MCF 10A (cell line): ENCODE data around the gene ZC3H10. TPM values are rescaled to one million over a fixed set of nuclear protein-coding genes. Genes with fewer than 3 reads are reported as not detected.
"Not testable (repeated sequence)": the region's sequence is repeated elsewhere in the genome, so short reads cannot be mapped to it uniquely, and the experiment has no call there.

ENCODE experiments used
- Bru-seq: library from RNA; stranded (reverse); fragments of 400-500 nt; gene quantifications from one replicate; lab custom pipeline; 2021; lab: Mats Ljungman, UMichigan
- BruChase-seq, 2 experiments: library from RNA; stranded (reverse); fragments of 400-500 nt; gene quantifications; one replicate each; lab custom pipeline; 2021; lab: Mats Ljungman, UMichigan
- BruUV-seq: library from RNA; stranded (reverse); fragments of 400-500 nt; replicated peaks from 2 replicates; lab custom pipeline; 2021; lab: Mats Ljungman, UMichigan
- CTCF ChIA-PET: fragments of 300-600 bp; sonication (Branson Sonifier 250); formaldehyde crosslinking; extraction: SDS; loops from one replicate; lab custom pipeline; 2021; ENCODE audit warnings: antibody characterized with exemption, inconsistent platforms; lab: Yijun Ruan, JAX
- POLR2A ChIA-PET: fragments of 300-600, 350-650 bp; sonication (Branson Sonifier 250); formaldehyde crosslinking; extraction: SDS; loops from one replicate; lab custom pipeline; 2020; ENCODE audit warnings: antibody characterized with exemption, inconsistent platforms; lab: Yijun Ruan, JAX
- DNase-seq: peaks from one replicate; pipeline ENCODE4 v3.0.0-alpha.2; 2018; ENCODE audit not compliant: unreplicated experiment
- H3K27ac Mint-ChIP-seq: one replicate; pipeline ENCODE4 v1.8.0; 2022; ENCODE audit warnings: mild to moderate bottlenecking, low read depth, mixed read lengths; ENCODE audit not compliant: unreplicated experiment
- H3K27me3 Mint-ChIP-seq: one replicate; pipeline ENCODE4 v1.8.0; 2022; ENCODE audit warnings: mixed read lengths; ENCODE audit not compliant: insufficient read depth, unreplicated experiment
- H3K36me3 Mint-ChIP-seq: one replicate; pipeline ENCODE4 v1.8.0; 2022; ENCODE audit warnings: mild to moderate bottlenecking, moderate library complexity, mixed read lengths; ENCODE audit not compliant: insufficient read depth, unreplicated experiment
- H3K4me1 Mint-ChIP-seq: one replicate; pipeline ENCODE4 v1.8.0; 2022; ENCODE audit warnings: mixed read lengths; ENCODE audit not compliant: insufficient read depth, unreplicated experiment
- H3K4me3 Mint-ChIP-seq: one replicate; pipeline ENCODE4 v1.8.0; 2022; ENCODE audit warnings: mild to moderate bottlenecking, moderate library complexity, mixed read lengths; ENCODE audit not compliant: unreplicated experiment
- H3K9me3 Mint-ChIP-seq: one replicate; pipeline ENCODE4 v1.8.0; 2022; ENCODE audit warnings: mixed read lengths; ENCODE audit not compliant: unreplicated experiment
- intact Hi-C: fragments of 100-400 bp; cut with micrococcal nuclease; formaldehyde crosslinking; loops from 2 replicates; pipeline ENCODE4 v1.14.1; 2022
- long read RNA-seq: library from polyadenylated mRNA; stranded (forward); transcript quantifications from one replicate; pipeline ENCODE4 v2.0.0, GENCODE V29; 2022
- total RNA-seq: library from RNA; stranded (reverse); gene quantifications from 2 replicates; pipeline ENCODE4 v1.2.3, GENCODE V29; 2022
- TF ChIP-seq, protein P1 (sequence below): fragments of 200-600 bp; IDR thresholded peaks from one replicate; pipeline ENCODE4 v1.8.0; 2022; ENCODE audit warnings: antibody characterized with exemption, mild to moderate bottlenecking; ENCODE audit not compliant: unreplicated experiment

The ZC3H10 gene, protein sequence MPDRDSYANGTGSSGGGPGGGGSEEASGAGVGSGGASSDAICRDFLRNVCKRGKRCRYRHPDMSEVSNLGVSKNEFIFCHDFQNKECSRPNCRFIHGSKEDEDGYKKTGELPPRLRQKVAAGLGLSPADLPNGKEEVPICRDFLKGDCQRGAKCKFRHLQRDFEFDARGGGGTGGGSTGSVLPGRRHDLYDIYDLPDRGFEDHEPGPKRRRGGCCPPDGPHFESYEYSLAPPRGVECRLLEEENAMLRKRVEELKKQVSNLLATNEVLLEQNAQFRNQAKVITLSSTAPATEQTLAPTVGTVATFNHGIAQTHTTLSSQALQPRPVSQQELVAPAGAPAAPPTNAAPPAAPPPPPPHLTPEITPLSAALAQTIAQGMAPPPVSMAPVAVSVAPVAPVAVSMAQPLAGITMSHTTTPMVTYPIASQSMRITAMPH
- total RNA-seq (2.8 and 3.5 TPM in 2 replicates), Bru-seq, nascent RNA (percentile 59 among the genes with signal in this experiment), BruChase-seq, experiment 1, labeled RNA remaining after a 6-hour chase (percentile 69 among the genes with signal in this experiment), BruChase-seq, experiment 2, labeled RNA remaining after a 2-hour chase (percentile 69 among the genes with signal in this experiment)
- long read RNA-seq, full-length matches to known transcripts = 4 of 4 reads
- long read RNA-seq, partial matches to known transcripts = 0 of 4 reads
- long read RNA-seq, other reads (novel, unspliced or antisense) = 0 of 4 reads

DNA sequence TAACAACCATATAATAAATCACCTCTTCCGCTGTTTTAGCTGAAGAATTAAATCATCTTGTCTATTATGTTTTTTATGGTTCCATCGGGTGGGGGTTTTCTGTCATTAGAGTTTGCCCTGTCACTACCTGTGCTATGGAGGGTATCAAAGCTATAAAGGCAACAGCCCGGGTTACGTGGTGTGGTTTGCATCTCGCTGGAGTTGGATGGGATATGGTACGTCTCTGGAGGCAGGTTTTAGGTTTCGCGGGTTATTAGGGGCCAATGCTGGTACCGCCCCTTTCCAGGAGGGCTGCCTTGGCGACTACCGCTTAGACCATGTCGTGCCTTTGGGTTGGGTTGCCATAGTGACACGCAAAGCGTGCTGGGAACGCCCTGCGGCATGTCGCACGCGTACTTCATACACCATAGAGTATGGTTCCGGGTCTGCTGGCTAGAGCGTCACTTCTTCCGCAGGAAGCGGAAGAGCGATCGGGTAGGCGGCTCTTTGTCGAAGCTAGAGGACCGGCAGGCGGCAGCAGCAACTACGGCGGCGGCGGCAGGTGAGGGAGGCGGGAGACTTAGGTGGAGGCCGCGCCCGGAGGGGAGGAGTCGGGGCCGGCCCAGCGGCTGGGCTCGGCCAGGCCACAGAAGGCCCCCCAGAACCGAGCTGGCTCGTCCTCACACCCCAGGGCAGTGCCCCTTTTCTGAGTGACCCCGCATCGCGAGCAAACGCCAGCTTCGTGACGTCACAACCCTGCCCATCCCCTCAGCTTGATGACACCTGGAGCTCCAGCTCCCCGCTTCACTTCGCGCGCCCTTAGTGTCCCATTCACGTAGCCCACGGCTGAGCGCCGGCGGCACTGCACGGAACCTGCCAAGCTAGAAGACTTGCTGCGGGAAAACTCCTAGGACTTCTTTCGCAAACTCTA, at the start of gene ZC3H10:
Gene ZC3H10, plus strand, starts transcription at position 489 of the 910 bp plus-strand sequence. CDS start 2,297 bp downstream, outside the sequence.
- TF ChIP-seq, protein P1, sequence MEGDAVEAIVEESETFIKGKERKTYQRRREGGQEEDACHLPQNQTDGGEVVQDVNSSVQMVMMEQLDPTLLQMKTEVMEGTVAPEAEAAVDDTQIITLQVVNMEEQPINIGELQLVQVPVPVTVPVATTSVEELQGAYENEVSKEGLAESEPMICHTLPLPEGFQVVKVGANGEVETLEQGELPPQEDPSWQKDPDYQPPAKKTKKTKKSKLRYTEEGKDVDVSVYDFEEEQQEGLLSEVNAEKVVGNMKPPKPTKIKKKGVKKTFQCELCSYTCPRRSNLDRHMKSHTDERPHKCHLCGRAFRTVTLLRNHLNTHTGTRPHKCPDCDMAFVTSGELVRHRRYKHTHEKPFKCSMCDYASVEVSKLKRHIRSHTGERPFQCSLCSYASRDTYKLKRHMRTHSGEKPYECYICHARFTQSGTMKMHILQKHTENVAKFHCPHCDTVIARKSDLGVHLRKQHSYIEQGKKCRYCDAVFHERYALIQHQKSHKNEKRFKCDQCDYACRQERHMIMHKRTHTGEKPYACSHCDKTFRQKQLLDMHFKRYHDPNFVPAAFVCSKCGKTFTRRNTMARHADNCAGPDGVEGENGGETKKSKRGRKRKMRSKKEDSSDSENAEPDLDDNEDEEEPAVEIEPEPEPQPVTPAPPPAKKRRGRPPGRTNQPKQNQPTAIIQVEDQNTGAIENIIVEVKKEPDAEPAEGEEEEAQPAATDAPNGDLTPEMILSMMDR = peak; percentile 21
- intact Hi-C loops = loop anchor here (1.0 to 5.0 kb wide), 5 partner anchors 34 to 379 kb away; partner anchors contain the start of genes MYL6B, SPRYD4 and SUOX
- POLR2A ChIA-PET = interaction anchor here (0.6 to 6.7 kb wide), 41 partner anchors 10 to 519 kb away, joined by 3 to 249 read pairs (median 5); partner anchors contain the start of genes ANKRD52, CD63, CNPY2 and COQ10A
- peak; percentile 99 for DNase-seq
- H3K9me3 Mint-ChIP-seq = no peaks in the 10 kb centered on the region
- peaks cover 47% of the 10 kb centered on the region for H3K36me3 Mint-ChIP-seq
- H3K27ac Mint-ChIP-seq = peak within 1 kb of the TSS; percentile 100
- H3K4me3 Mint-ChIP-seq = peak within 1 kb of the TSS; percentile 95
- BruUV-seq = no TSS peak
- CTCF ChIA-PET = interaction anchor here (0.5 to 3.8 kb wide), 38 partner anchors 8 to 1236 kb away, joined by 3 to 57 read pairs (median 4); partner anchors contain the start of genes ANKRD52, ESYT1, MYL6 and PA2G4
- H3K4me1 Mint-ChIP-seq = peaks cover 18% of the 10 kb centered on the region
- H3K27me3 Mint-ChIP-seq = no peaks in the 10 kb centered on the region

DNA sequence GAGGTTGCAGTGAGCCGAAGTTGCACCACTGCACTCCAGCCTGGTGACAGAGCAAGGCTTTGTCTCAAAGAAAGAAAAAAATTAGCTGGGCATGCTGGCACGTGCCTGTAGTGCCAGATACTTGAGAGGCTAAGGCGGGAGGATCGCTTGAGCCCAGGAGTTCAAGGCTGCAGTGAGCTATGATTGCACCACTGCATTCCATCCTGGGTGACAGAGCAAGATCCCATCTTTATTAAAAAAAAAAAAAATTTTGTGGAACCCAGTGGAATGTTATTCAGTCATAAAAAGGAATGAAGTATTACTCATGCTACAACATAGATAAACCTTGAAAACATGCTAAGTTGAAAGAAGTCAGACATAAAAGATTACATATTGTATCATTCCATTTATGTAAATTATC, 46.4 kb upstream of the ZC3H10 start:
- H3K4me1 Mint-ChIP-seq = peaks cover 6% of the 10 kb centered on the region
- H3K36me3 Mint-ChIP-seq = no peaks in the 10 kb centered on the region
- POLR2A ChIA-PET = interaction anchor here (1.0 kb wide), 1 partner anchor 33 kb away, joined by 5 read pairs; the partner anchor contains the start of gene PA2G4
- no peak overlapping the region for H3K4me3 Mint-ChIP-seq
- CTCF ChIA-PET = interaction anchor here (0.7 kb wide), 1 partner anchor 100 kb away, joined by 3 read pairs; no protein-coding TSS in a partner anchor
- DNase-seq = no peak
- intact Hi-C loops = no loop called here
- no peaks in the 10 kb centered on the region for H3K9me3 Mint-ChIP-seq
- H3K27ac Mint-ChIP-seq = no peak overlapping the region
- no peaks in the 10 kb centered on the region for H3K27me3 Mint-ChIP-seq
- TF ChIP-seq, protein P1 = no peak
- BruUV-seq = no TSS peak

DNA sequence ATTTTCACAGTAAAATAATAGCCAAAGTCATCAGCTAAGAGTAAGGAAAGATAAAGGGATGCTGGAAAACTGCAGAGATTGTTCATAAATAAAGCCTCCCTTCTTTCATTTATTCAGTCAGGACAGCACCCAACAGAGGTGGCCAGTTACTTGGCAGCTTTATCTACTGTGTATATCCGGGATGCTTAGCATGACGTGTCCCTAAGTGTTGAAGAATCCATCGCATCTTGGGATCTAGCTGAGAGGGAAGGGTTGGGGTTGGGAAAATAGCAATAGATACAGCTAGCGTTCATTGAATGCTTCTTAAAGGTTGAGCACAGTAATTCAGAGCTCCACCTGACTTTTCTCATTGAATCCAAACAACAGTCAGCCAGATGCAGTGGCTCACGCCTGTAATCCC, 43.7 kb upstream of the ZC3H10 start:
- TF ChIP-seq, protein P1 = no peak
- Mint-ChIP-seq H3K4me3 (no peak overlapping the region), H3K27ac (no peak overlapping the region), H3K9me3 (no peaks in the 10 kb centered on the region), H3K4me1 (peaks cover 6% of the 10 kb centered on the region), H3K27me3 (no peaks in the 10 kb centered on the region), H3K36me3 (no peaks in the 10 kb centered on the region)
- intact Hi-C loops = no loop called here
- no TSS peak for BruUV-seq
- CTCF ChIA-PET = interaction anchor here (0.6 kb wide), 1 partner anchor 18 kb away, joined by 3 read pairs; no protein-coding TSS in a partner anchor
- DNase-seq = no peak
- POLR2A ChIA-PET = interaction anchor here (0.5 kb wide), 1 partner anchor 1897 kb away, joined by 3 read pairs; no protein-coding TSS in a partner anchor

DNA sequence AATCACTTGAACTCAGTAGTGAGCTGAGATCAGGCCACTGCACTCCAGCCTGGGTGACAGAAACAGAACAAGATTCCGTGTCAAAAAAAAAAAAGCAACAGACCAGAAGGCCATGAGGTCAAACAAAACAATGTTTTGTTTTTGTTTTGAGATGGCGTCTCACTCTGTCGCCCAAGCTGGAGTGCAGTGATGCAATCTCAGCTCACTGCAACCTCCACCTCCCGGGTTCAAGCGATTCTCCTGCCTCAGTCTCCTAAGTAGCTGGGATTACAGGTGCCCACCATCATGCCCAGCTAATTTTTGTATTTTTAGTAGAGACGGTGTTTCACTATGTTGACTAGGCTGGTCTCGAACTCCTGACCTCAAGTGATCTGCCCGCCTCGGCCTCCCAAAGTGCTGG, 40.1 kb upstream of the ZC3H10 start:
- POLR2A ChIA-PET = interaction anchor here (0.6 to 2.0 kb wide), 4 partner anchors 26 to 357 kb away, joined by 3 to 12 read pairs (median 3); partner anchors contain the start of genes DNAJC14, ESYT1 and PA2G4
- intact Hi-C loops = loop anchor here (2.0 kb wide), 2 partner anchors 31 to 81 kb away; partner anchors contain the start of gene SUOX
- not testable (repeated sequence) for H3K9me3 Mint-ChIP-seq, H3K4me1 Mint-ChIP-seq, H3K4me3 Mint-ChIP-seq, H3K27me3 Mint-ChIP-seq, H3K27ac Mint-ChIP-seq, DNase-seq, H3K36me3 Mint-ChIP-seq, BruUV-seq
- CTCF ChIA-PET = interaction anchor here (0.6 to 2.5 kb wide), 5 partner anchors 26 to 66 kb away, joined by 4 to 11 read pairs (median 7); partner anchors contain the start of gene PA2G4
